Smooth muscle cell (in vitro differentiated cells): Measurements from ENCODE around the gene SPARCL1. TPM values are rescaled to one million over a fixed set of nuclear protein-coding genes. Genes with fewer than 3 reads are reported as not detected.

ENCODE experiments used
- DNase-seq: peaks from one replicate; lab custom pipeline; 2025; ENCODE audit not compliant: unreplicated experiment; lab: John Stamatoyannopoulos, UW
- H2AFZ ChIP-seq: fragments of 200-600 bp; sonication (generic); 2 replicates; pipeline ENCODE4 v1.6.0; 2016; ENCODE audit warnings: antibody characterized with exemption, low read depth, mild to moderate bottlenecking
- H3F3A ChIP-seq: fragments of 200-600 bp; sonication (generic); 2 replicates; pipeline ENCODE4 v1.6.0; 2017; ENCODE audit warnings: antibody characterized with exemption, low read depth
- H3K27ac ChIP-seq: fragments of 200-600 bp; sonication (generic); 2 replicates; pipeline ENCODE4 v1.5.1; 2016; ENCODE audit warnings: low read depth, mild to moderate bottlenecking
- H3K27me3 ChIP-seq: fragments of 200-600 bp; sonication (generic); 2 replicates; pipeline ENCODE4 v1.6.1; 2016; ENCODE audit warnings: low read depth, mild to moderate bottlenecking
- H3K36me3 ChIP-seq: fragments of 200-600 bp; sonication (generic); 2 replicates; pipeline ENCODE4 v1.5.1; 2016; ENCODE audit warnings: low read depth
- H3K4me1 ChIP-seq: fragments of 200-600 bp; sonication (generic); 2 replicates; pipeline ENCODE4 v1.5.1; 2016; ENCODE audit warnings: low read depth
- H3K4me2 ChIP-seq: fragments of 200-600 bp; sonication (generic); 2 replicates; pipeline ENCODE4 v1.6.0; 2016; ENCODE audit warnings: mild to moderate bottlenecking
- H3K4me3 ChIP-seq: fragments of 200-600 bp; sonication (generic); 2 replicates; pipeline ENCODE4 v1.5.1; 2016; ENCODE audit warnings: mild to moderate bottlenecking
- H3K79me2 ChIP-seq: fragments of 200-600 bp; sonication (generic); 2 replicates; pipeline ENCODE4 v1.6.0; 2016; ENCODE audit warnings: low read depth, mild to moderate bottlenecking
- H3K9ac ChIP-seq: fragments of 200-600 bp; sonication (generic); 2 replicates; pipeline ENCODE4 v1.6.0; 2016; ENCODE audit warnings: low read depth
- H3K9me3 ChIP-seq: fragments of 200-600 bp; sonication (generic); replicated peaks from 2 replicates; pipeline ENCODE4 v1.5.1; 2016; ENCODE audit warnings: low read depth
- H4K20me1 ChIP-seq: fragments of 200-600 bp; sonication (generic); 2 replicates; pipeline ENCODE4 v1.6.0; 2016; ENCODE audit warnings: low read depth
- CTCF ChIP-seq: fragments of 200-600 bp; sonication (generic); IDR thresholded peaks from 2 replicates; pipeline ENCODE4 v1.5.1; 2017; ENCODE audit warnings: borderline replicate concordance, mild to moderate bottlenecking, antibody characterized with exemption; ENCODE audit not compliant: insufficient read depth, poor library complexity, severe bottlenecking
- WGBS: methylation state at CpG from one replicate; pipeline ENCODE4 v1.1.7; 2016; ENCODE audit warnings: low lambda C conversion rate; 5-methylcytosine and 5-hydroxymethylcytosine counted together
- polyA plus RNA-seq: library from polyadenylated mRNA; unstranded; fragments of >200 nt; fragmentation: Nextera tagmentation; extraction: Ambion mirVana; gene quantifications from 2 replicates; pipeline ENCODE4 v1.2.1, GENCODE V29; 2016
- total RNA-seq: library from RNA; depleted of rRNA; stranded (reverse); fragments of >200 nt; gene quantifications from 2 replicates; pipeline ENCODE4 v1.2.3, GENCODE V29; 2014

The SPARCL1 gene
- total and polyA plus RNA-seq, 2 experiments from 2014 or later, result not detected

- 94% methylated on average over 5 of the region's 5 CpGs for WGBS
- Histone ChIP-seq H3K27ac (no peak overlapping the region), H4K20me1 (no peaks in the 10 kb centered on the region), H3K9me3 (no peaks in the 10 kb centered on the region), H3K79me2 (no peaks in the 10 kb centered on the region), H3K4me2 (no peak overlapping the region), H3K9ac (no peak overlapping the region), H3K4me3 (no peak overlapping the region), H3K27me3 (no peaks in the 10 kb centered on the region), H3K36me3 (no peaks in the 10 kb centered on the region), H3K4me1 (no peaks in the 10 kb centered on the region), H2AFZ (no peak overlapping the region), H3F3A (no peaks in the 10 kb centered on the region)
- no peak for TF ChIP-seq CTCF
- DNase-seq, result no peak
These were observed 26.8 kb upstream of the SPARCL1 start for GRCh38 chr4:87555773-87556619.

GRCh38 chr4:87553182-87553581 is 24.0 kb upstream of the SPARCL1 start:
- no peaks in the 10 kb centered on the region for H3F3A ChIP-seq
- H3K4me2 ChIP-seq, result no peak overlapping the region

GRCh38 chr4:87551361-87551760 is 22.2 kb upstream of the SPARCL1 start:
- 76% methylated on average over 3 of the region's 3 CpGs for WGBS
- H3K27me3 ChIP-seq, result no peaks in the 10 kb centered on the region
- H3K4me2 ChIP-seq, result no peak overlapping the region
- no peak for TF ChIP-seq CTCF
- H3K4me3 ChIP-seq, result no peak overlapping the region
- no peaks in the 10 kb centered on the region for H3K79me2 ChIP-seq
- H3F3A ChIP-seq, result no peaks in the 10 kb centered on the region
- no peaks in the 10 kb centered on the region for H3K36me3 ChIP-seq
- no peaks in the 10 kb centered on the region for H4K20me1 ChIP-seq
- H3K9ac ChIP-seq, result no peak overlapping the region
- no peak overlapping the region for H3K27ac ChIP-seq
- H2AFZ ChIP-seq, result no peak overlapping the region
- H3K9me3 ChIP-seq, result no peaks in the 10 kb centered on the region
- no peak for DNase-seq
- no peaks in the 10 kb centered on the region for H3K4me1 ChIP-seq

More at GRCh38 chr4:87553182-87553581, 24.0 kb upstream of the SPARCL1 start:
- Histone ChIP-seq H3K27ac (no peak overlapping the region), H3K4me3 (no peak overlapping the region), H3K27me3 (no peaks in the 10 kb centered on the region), H3K9me3 (no peaks in the 10 kb centered on the region), H3K79me2 (no peaks in the 10 kb centered on the region), H4K20me1 (no peaks in the 10 kb centered on the region), H3K4me1 (no peaks in the 10 kb centered on the region), H3K9ac (no peak overlapping the region), H2AFZ (no peak overlapping the region), H3K36me3 (no peaks in the 10 kb centered on the region)
- WGBS, result 52% methylated on average over 4 of the region's 4 CpGs
- no peak for TF ChIP-seq CTCF
- no peak for DNase-seq
